Endothelial cell (in vitro differentiated cells): ENCODE measurements around the gene PEX13. TPM values are rescaled to one million over a fixed set of nuclear protein-coding genes. Genes with fewer than 3 reads are reported as not detected.
A peak's percentile ranks its signal among the peaks of the same experiment; 100 is the strongest.
"Not testable (repeated sequence)": the region's sequence is repeated elsewhere in the genome, so short reads cannot be mapped to it uniquely, and the experiment has no call there.

ENCODE experiments used
- DNase-seq: peaks from one replicate; pipeline ENCODE4 v3.0.0; 2021; ENCODE audit warnings: low spot score
- H3K27ac Mint-ChIP-seq: one replicate; pipeline ENCODE4 v1.8.0; 2021; ENCODE audit warnings: mixed read lengths, inconsistent platforms; ENCODE audit not compliant: unreplicated experiment
- H3K27me3 Mint-ChIP-seq: one replicate; pipeline ENCODE4 v1.8.0; 2021; ENCODE audit warnings: mild to moderate bottlenecking, moderate library complexity, mixed read lengths, inconsistent platforms; ENCODE audit not compliant: unreplicated experiment
- H3K36me3 Mint-ChIP-seq: one replicate; pipeline ENCODE4 v1.8.0; 2021; ENCODE audit warnings: mild to moderate bottlenecking, low read depth, mixed read lengths, inconsistent platforms; ENCODE audit not compliant: unreplicated experiment
- H3K4me1 Mint-ChIP-seq: one replicate; pipeline ENCODE4 v1.8.0; 2021; ENCODE audit warnings: mild to moderate bottlenecking, mixed read lengths, inconsistent platforms; ENCODE audit not compliant: unreplicated experiment
- H3K4me3 Mint-ChIP-seq: one replicate; pipeline ENCODE4 v1.8.0; 2021; ENCODE audit warnings: mild to moderate bottlenecking, mixed read lengths, inconsistent platforms; ENCODE audit not compliant: unreplicated experiment
- H3K9me3 Mint-ChIP-seq: one replicate; pipeline ENCODE4 v1.8.0; 2021; ENCODE audit warnings: mixed read lengths, inconsistent platforms; ENCODE audit not compliant: unreplicated experiment
- CTCF ChIP-seq: fragments of 200-600 bp; sonication (generic); IDR thresholded peaks from one replicate; pipeline ENCODE4 v1.5.0; 2021; ENCODE audit warnings: antibody characterized with exemption; ENCODE audit not compliant: unreplicated experiment
- total RNA-seq: library from RNA; stranded (reverse); fragmentation: NEBNext Ultra II Directional; extraction: Animal tissue kit (Norgen Biotek cat#: 25700); gene quantifications from one replicate; pipeline ENCODE4 v1.2.1, GENCODE V29; 2021; ENCODE audit not compliant: unreplicated experiment

The PEX13 gene
- total RNA-seq, 1 donor from 2014 or later: 24.8 TPM

- no peak for DNase-seq
- peaks cover 2% of the 10 kb centered on the region for H3K36me3 Mint-ChIP-seq
Measured at GRCh38 chr2:61011678-61012077, 5.8 kb upstream of the PEX13 start.

GRCh38 chr2:61012303-61012702, 5.2 kb upstream of the PEX13 start:
- H3K27me3 Mint-ChIP-seq, H3K27ac Mint-ChIP-seq, DNase-seq, H3K9me3 Mint-ChIP-seq, H3K4me1 Mint-ChIP-seq, H3K36me3 Mint-ChIP-seq, H3K4me3 Mint-ChIP-seq: not testable (repeated sequence)

More at GRCh38 chr2:61011678-61012077, 5.8 kb upstream of the PEX13 start:
- H3K27me3 Mint-ChIP-seq: no peaks in the 10 kb centered on the region
- no peak for TF ChIP-seq CTCF
- H3K27ac Mint-ChIP-seq: no peak overlapping the region
- no peaks in the 10 kb centered on the region for H3K9me3 Mint-ChIP-seq
- H3K4me3 Mint-ChIP-seq: no peak overlapping the region
- H3K4me1 Mint-ChIP-seq: no peaks in the 10 kb centered on the region

GRCh38 chr2:61013382-61013781, 4.1 kb upstream of the PEX13 start:
- no peak for TF ChIP-seq CTCF
- Mint-ChIP-seq H3K27ac (no peak overlapping the region), H3K4me3 (no peak overlapping the region)

GRCh38 chr2:61014763-61015162, 2.8 kb upstream of the PEX13 start:
- DNase-seq: no peak
- peaks cover 18% of the 10 kb centered on the region for H3K4me1 Mint-ChIP-seq
- H3K36me3 Mint-ChIP-seq: peaks cover 6% of the 10 kb centered on the region
- no peaks in the 10 kb centered on the region for H3K9me3 Mint-ChIP-seq
- H3K27me3 Mint-ChIP-seq: peaks cover 3% of the 10 kb centered on the region
- no peak for TF ChIP-seq CTCF
- H3K4me3 Mint-ChIP-seq: no peak overlapping the region
- no peak overlapping the region for H3K27ac Mint-ChIP-seq

More at GRCh38 chr2:61013382-61013781, 4.1 kb upstream of the PEX13 start:
- H3K27me3 Mint-ChIP-seq: peaks cover 3% of the 10 kb centered on the region
- H3K4me1 Mint-ChIP-seq: peaks cover 9% of the 10 kb centered on the region
- peaks cover 6% of the 10 kb centered on the region for H3K36me3 Mint-ChIP-seq
- DNase-seq: no peak
- H3K9me3 Mint-ChIP-seq: no peaks in the 10 kb centered on the region

- DNase-seq: no peak
- Mint-ChIP-seq H3K36me3 (peaks cover 8% of the 10 kb centered on the region), H3K27ac (no peak overlapping the region), H3K27me3 (peaks cover 3% of the 10 kb centered on the region), H3K4me3 (peak overlapping the region; percentile 100), H3K9me3 (no peaks in the 10 kb centered on the region), H3K4me1 (peaks cover 18% of the 10 kb centered on the region)
- TF ChIP-seq CTCF: no peak
Measured at GRCh38 chr2:61015976-61016375, 1.5 kb upstream of the PEX13 start.
